Effector memory CD4-positive, alpha-beta T cell (primary cell): ENCODE data around the gene SLC27A5.
"Not testable (repeated sequence)": the region's sequence is repeated elsewhere in the genome, so short reads cannot be mapped to it uniquely, and the experiment has no call there.

ENCODE experiments used
- DNase-seq, 3 donors: peaks; one replicate each; pipeline ENCODE4 v3.0.0-alpha.2; 2020
- H3K27ac ChIP-seq: 2 replicates; pipeline ENCODE4 v1.7.0; 2013; ENCODE audit warnings: mild to moderate bottlenecking, low read length, moderate library complexity; ENCODE audit not compliant: insufficient read depth, poor library complexity, severe bottlenecking
- H3K27me3 ChIP-seq: replicated peaks from 2 replicates; pipeline ENCODE4 v1.7.0; 2013; ENCODE audit warnings: mild to moderate bottlenecking, low read length; ENCODE audit not compliant: insufficient read depth, control insufficient read depth, poor library complexity, severe bottlenecking
- H3K36me3 ChIP-seq: 2 replicates; pipeline ENCODE4 v1.7.0; 2013; ENCODE audit warnings: mild to moderate bottlenecking, low read length, moderate library complexity; ENCODE audit not compliant: control insufficient read depth, insufficient read depth
- H3K4me1 ChIP-seq: 2 replicates; pipeline ENCODE4 v1.7.0; 2013; ENCODE audit warnings: low read length, mild to moderate bottlenecking; ENCODE audit not compliant: control insufficient read depth, insufficient read depth, poor library complexity, severe bottlenecking
- H3K4me3 ChIP-seq: 2 replicates; pipeline ENCODE4 v1.7.0; 2013; ENCODE audit warnings: low read length, low read depth, mild to moderate bottlenecking; ENCODE audit not compliant: insufficient read depth, poor library complexity, severe bottlenecking
- H3K9me3 ChIP-seq: 2 replicates; pipeline ENCODE4 v1.7.0; 2013; ENCODE audit warnings: mild to moderate bottlenecking, low read length, moderate library complexity; ENCODE audit not compliant: control insufficient read depth

SLC27A5 gene

DNA sequence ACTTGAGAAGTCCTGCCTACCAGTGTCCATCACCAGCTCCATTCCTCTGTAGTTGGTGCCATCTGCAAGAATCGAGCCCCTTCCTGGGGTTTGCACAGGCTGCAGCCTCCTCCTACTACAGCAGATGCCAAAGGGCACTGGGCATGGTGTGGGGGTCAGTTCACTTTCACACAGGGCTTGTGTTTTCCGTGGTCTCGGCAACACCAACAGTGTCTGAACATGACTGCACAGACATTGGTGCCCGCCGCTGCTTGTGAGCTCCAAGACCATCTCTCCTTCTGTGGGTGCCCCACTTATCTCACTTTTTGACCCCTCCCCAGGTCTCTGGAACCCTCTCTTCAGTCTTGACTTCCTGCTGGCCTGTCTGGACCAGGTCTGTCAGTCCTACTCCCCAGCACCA is 20.4 kb downstream of the SLC27A5 start:
- Histone ChIP-seq H3K36me3 (no peaks in the 10 kb centered on the region), H3K9me3 (no peaks in the 10 kb centered on the region), H3K27ac (no peak overlapping the region), H3K4me1 (no peaks in the 10 kb centered on the region), H3K4me3 (no peak overlapping the region), H3K27me3 (no peaks in the 10 kb centered on the region)
- no peak for DNase-seq

DNA sequence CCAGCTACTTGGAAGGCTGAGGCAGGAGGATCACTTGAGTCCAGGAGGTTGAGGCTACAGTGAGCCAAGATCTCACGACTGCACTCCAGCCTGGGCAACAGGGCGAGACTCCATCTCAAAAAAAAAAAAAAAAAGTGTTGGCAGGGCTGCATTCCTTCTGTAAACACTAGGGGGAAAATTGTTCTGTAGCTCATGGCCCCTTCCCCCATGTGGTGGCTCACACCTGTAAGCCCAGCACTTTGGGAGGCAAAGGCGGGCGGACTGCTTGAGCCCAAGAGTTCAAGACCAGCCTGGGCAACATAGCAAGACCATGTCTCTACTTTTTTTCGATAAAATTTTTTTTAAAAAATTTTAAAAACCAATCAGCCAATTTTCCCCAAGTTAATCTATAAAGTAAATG is 27.4 kb downstream of the SLC27A5 start:
- not testable (repeated sequence) for H3K4me1 ChIP-seq, H3K4me3 ChIP-seq, H3K9me3 ChIP-seq, H3K27me3 ChIP-seq, H3K36me3 ChIP-seq, H3K27ac ChIP-seq, DNase-seq

DNA sequence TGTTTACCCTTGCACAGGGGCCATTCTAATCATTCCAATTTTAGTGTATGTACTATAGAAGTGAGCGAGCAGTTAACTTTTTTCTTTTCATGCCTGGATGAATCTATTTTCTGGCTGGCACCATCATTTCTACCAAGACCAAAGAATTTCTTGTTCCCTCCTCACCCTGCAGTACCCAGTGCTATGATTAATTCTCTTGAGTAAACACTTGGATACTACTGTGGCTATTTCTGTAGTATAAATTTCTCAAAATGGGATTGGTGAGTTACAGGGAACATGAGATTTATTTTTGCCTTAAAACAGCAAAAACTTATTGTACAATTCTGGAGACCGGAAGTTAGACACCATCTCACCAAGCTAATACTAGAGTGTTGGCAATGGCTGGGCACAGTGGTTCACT is 28.0 kb downstream of the SLC27A5 start:
- no peak overlapping the region for H3K27ac ChIP-seq
- no peak overlapping the region for H3K4me3 ChIP-seq
- H3K36me3 ChIP-seq = no peaks in the 10 kb centered on the region
- no peaks in the 10 kb centered on the region for H3K27me3 ChIP-seq
- no peaks in the 10 kb centered on the region for H3K9me3 ChIP-seq
- no peak for DNase-seq
- no peaks in the 10 kb centered on the region for H3K4me1 ChIP-seq

DNA sequence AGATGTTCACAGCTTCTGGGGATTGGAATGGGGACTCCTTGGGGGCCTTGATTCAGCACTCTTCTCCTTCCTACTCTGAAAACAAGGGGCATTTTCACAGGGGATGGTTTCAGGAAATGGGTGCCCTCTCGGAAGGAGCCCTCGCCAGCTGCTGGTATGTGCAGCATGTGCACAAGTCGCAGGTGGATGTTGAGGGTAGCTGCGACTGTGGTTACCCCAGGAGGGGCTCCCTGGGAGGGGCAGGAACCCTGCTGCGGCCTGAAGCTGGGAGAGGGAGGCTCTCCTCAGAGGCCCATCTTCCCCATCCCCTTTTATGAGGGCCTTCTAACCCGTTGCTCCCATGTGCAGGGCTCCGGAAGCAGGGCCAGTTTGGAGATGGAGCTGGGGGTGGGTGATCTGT is 29.4 kb downstream of the SLC27A5 start:
- no peak for DNase-seq
- Histone ChIP-seq H3K27me3 (no peaks in the 10 kb centered on the region), H3K4me3 (no peak overlapping the region), H3K36me3 (no peaks in the 10 kb centered on the region), H3K4me1 (no peaks in the 10 kb centered on the region), H3K27ac (no peak overlapping the region), H3K9me3 (no peaks in the 10 kb centered on the region)

DNA sequence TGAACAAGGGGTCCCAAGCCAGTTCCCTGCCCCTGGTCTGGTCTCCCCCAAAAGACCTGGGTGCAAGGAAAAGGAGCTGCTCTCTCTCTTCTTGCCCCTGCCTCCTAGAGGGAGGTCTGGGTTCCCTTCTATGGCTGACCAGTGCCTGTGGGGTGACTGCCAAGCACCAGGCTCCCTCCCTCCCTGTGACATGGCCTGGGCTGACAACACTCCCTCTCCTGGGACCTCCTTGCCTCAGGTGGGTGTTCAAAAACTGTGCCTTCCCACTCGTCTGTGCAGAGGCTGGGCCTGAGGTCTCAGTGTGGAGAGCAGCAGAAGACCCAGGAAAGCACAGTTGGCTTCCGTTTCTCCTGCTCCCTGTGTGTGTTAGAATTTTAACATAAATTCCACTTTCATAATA is 31.0 kb downstream of the SLC27A5 start:
- no peak for DNase-seq
- Histone ChIP-seq H3K27ac (no peak overlapping the region), H3K9me3 (no peaks in the 10 kb centered on the region), H3K27me3 (no peaks in the 10 kb centered on the region), H3K36me3 (no peaks in the 10 kb centered on the region), H3K4me3 (no peak overlapping the region), H3K4me1 (peaks cover 8% of the 10 kb centered on the region)

DNA sequence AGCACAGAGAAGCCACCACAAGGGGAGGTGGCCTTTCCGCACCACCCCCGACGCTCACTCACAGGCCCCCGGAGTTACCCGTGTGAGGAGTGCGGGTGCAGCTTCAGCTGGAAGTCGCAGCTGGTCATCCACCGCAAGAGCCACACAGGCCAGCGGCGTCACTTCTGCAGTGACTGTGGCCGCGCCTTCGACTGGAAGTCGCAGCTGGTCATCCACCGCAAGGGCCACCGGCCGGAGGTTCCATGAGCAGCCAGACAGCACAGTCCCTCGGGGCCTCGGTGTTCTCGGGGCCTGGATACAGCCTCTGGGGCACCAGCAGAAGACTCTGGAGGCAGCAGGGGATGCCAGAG is 31.3 kb downstream of the SLC27A5 start:
- no peak overlapping the region for H3K27ac ChIP-seq
- H3K4me1 ChIP-seq = peaks cover 9% of the 10 kb centered on the region
- no peak for DNase-seq
- no peaks in the 10 kb centered on the region for H3K27me3 ChIP-seq
- H3K36me3 ChIP-seq = no peaks in the 10 kb centered on the region
- H3K4me3 ChIP-seq = no peak overlapping the region
- no peaks in the 10 kb centered on the region for H3K9me3 ChIP-seq

DNA sequence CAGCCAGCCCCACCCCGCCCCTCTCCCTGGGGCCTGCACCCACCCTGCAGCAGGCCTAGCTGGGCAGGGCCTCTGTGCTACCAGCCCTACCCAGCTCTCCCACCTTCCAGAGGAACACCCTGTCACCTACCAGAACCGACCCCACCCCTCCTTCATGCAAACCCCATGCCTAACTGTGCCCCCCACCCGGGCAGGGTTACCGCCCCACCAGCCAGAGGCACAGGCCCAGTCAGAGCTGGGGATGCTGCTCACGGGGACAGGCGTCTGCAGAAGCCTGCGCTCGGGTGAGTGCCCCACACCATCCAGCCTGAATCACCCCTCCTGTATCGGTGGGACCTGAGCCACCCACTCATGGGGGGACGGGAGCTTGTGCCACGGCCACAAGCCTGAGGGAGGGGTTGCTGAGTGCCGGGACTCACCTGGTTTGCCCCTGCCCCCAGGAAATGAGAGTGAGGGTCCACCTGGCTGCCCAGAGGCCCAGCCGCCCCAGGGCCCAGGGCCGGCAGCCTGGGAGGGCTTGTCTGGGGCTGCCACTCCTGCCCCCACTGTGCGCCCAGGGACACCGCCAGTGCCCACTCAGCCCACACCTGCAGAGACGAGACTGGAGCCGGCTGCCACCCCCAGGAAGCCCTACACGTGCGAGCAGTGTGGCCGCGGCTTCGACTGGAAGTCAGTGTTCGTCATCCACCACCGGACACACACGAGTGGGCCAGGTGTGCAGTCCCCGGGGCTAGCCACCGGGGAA is 31.9 kb downstream of the SLC27A5 start:
- no peaks in the 10 kb centered on the region for H3K9me3 ChIP-seq
- no peaks in the 10 kb centered on the region for H3K36me3 ChIP-seq
- H3K4me3 ChIP-seq = no peak overlapping the region
- no peak overlapping the region for H3K27ac ChIP-seq
- H3K4me1 ChIP-seq = peaks cover 14% of the 10 kb centered on the region
- no peak for DNase-seq
- no peaks in the 10 kb centered on the region for H3K27me3 ChIP-seq

DNA sequence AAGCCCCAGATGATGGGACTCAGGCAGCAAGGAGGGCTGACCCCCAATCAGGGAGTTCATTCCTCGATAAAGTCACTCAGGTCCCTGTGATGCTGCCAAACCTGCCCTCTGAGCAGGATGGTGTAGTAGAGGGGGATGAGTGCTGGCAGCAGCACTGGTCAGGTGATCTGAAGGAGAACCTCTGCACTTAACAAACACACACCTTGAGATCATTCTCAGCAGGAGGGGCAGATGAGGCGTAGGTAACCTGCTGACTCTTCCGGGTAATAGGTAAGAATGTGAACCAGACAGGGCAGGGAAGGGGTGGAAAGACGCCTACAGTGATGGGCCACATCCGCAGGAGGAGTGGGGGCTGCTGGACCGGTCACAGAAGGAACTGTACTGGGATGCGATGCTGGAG is 32.5 kb downstream of the SLC27A5 start:
- Histone ChIP-seq H3K36me3 (no peaks in the 10 kb centered on the region), H3K4me1 (peaks cover 14% of the 10 kb centered on the region), H3K27me3 (no peaks in the 10 kb centered on the region), H3K9me3 (no peaks in the 10 kb centered on the region), H3K4me3 (no peak overlapping the region), H3K27ac (no peak overlapping the region)
- DNase-seq = no peak

DNA sequence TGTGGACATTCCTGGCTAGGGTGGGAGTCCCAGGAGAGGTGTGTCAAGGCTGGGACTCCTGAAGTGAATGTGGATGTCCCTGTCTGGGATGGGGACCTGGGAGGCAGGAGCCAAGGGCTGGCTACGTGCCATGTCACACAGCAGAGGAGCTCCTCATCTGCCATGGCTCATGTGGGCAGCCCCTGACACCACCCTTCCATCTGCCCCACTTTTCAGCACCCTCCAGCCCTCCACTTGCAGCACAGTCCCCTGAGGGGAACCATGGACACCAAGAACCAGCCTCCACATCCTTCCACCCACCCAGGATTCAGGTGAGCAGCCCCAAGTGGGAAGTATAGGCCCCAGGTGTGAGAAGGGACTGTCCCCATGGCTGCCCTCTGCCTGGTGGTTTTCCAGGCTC is 33.9 kb downstream of the SLC27A5 start:
- H3K27ac ChIP-seq = no peak overlapping the region
- H3K36me3 ChIP-seq = no peaks in the 10 kb centered on the region
- no peak for DNase-seq
- H3K27me3 ChIP-seq = no peaks in the 10 kb centered on the region
- H3K4me3 ChIP-seq = no peak overlapping the region
- no peaks in the 10 kb centered on the region for H3K9me3 ChIP-seq
- peaks cover 14% of the 10 kb centered on the region for H3K4me1 ChIP-seq

DNA sequence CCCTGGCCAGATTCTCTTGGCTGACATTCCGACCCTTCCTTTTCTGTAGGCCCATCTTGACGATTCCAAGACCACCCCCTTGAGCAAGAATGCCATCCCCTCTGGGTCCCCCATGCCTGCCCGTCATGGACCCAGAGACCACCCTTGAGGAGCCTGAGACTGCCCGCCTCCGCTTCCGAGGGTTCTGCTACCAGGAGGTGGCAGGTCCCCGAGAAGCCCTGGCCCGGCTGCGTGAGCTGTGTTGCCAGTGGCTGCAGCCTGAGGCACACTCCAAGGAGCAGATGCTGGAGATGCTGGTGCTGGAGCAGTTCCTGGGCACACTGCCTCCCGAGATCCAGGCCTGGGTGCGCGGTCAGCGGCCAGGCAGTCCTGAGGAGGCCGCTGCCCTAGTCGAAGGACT is 34.7 kb downstream of the SLC27A5 start:
- peaks cover 14% of the 10 kb centered on the region for H3K4me1 ChIP-seq
- H3K27ac ChIP-seq = no peak overlapping the region
- no peaks in the 10 kb centered on the region for H3K9me3 ChIP-seq
- no peaks in the 10 kb centered on the region for H3K27me3 ChIP-seq
- no peak overlapping the region for H3K4me3 ChIP-seq
- no peak for DNase-seq
- H3K36me3 ChIP-seq = no peaks in the 10 kb centered on the region
